ENCODE measurements around the gene NINJ2. TPM values are rescaled to one million over a fixed set of nuclear protein-coding genes. Genes with fewer than 3 reads are reported as not detected.

The NINJ2 gene
- total RNA-seq, 1 donor from 2014 or later, result 2.7 TPM

GRCh38 chr12:536751-537245 lies 126.4 kb downstream of the NINJ2 start:
- DNase-seq (ENCODE audit: extremely low read depth, low read depth, low spot score), result no peak

GRCh38 chr12:535396-535795 lies 127.8 kb downstream of the NINJ2 start:
- no peak for DNase-seq (ENCODE audit: extremely low read depth, low read depth, low spot score)

GRCh38 chr12:534216-534615 lies 129.0 kb downstream of the NINJ2 start:
- no peak for DNase-seq (ENCODE audit: extremely low read depth, low read depth, low spot score)

- no peak for DNase-seq (ENCODE audit: extremely low read depth, low read depth, low spot score)
Measured at GRCh38 chr12:533718-534117, 129.5 kb downstream of the NINJ2 start.

- DNase-seq (ENCODE audit: extremely low read depth, low read depth, low spot score), result no peak
Measured at GRCh38 chr12:532908-533565, 130.2 kb downstream of the NINJ2 start.

- DNase-seq (ENCODE audit: extremely low read depth, low read depth, low spot score), result no peak
Measured at GRCh38 chr12:531951-532585, 131.2 kb downstream of the NINJ2 start.

GRCh38 chr12:530821-531220 lies 132.4 kb downstream of the NINJ2 start:
- DNase-seq (ENCODE audit: extremely low read depth, low read depth, low spot score), result no peak

- peak; percentile 76 for DNase-seq (ENCODE audit: extremely low read depth, low read depth, low spot score)
Measured at GRCh38 chr12:530308-530707, 132.9 kb downstream of the NINJ2 start.

- DNase-seq (ENCODE audit: extremely low read depth, low read depth, low spot score), result no peak
Measured at GRCh38 chr12:527729-528128, 135.5 kb downstream of the NINJ2 start.

GRCh38 chr12:527241-527640 lies 136.0 kb downstream of the NINJ2 start:
- DNase-seq (ENCODE audit: extremely low read depth, low read depth, low spot score), result no peak

- DNase-seq (ENCODE audit: extremely low read depth, low read depth, low spot score), result no peak
Measured at GRCh38 chr12:526089-526488, 137.2 kb downstream of the NINJ2 start.

- no peak for DNase-seq (ENCODE audit: extremely low read depth, low read depth, low spot score)
Measured at GRCh38 chr12:524167-524951, 138.9 kb downstream of the NINJ2 start.

GRCh38 chr12:522692-523378 lies 140.4 kb downstream of the NINJ2 start:
- DNase-seq (ENCODE audit: extremely low read depth, low read depth, low spot score), result no peak

GRCh38 chr12:520119-520518 lies 143.1 kb downstream of the NINJ2 start:
- DNase-seq (ENCODE audit: extremely low read depth, low read depth, low spot score), result no peak

GRCh38 chr12:517538-517937 lies 145.7 kb downstream of the NINJ2 start:
- no peak for DNase-seq (ENCODE audit: extremely low read depth, low read depth, low spot score)

Other genes starting within 250 kb of the NINJ2 start
- 0.44 and 0.64 TPM in 2 replicates for gene B4GALNT3, start 203.5 kb downstream of the NINJ2 start, total RNA-seq
- gene WNK1, start 89.1 kb upstream of the NINJ2 start, total RNA-seq, result 77.0 and 112 TPM in 2 replicates

All from glomerular endothelial cell (primary cell).